HG02884 (cell line): Measurements from ENCODE around the gene P3H4.
"Not testable (repeated sequence)": the region's sequence is repeated elsewhere in the genome, so short reads cannot be mapped to it uniquely, and the experiment has no call there.

Source experiments
- ATAC-seq: cut with Tn5 transposase; IDR thresholded peaks from one replicate; pipeline ENCODE4 v1.9.1; 2021; ENCODE audit warnings: mild to moderate bottlenecking, moderate library complexity; ENCODE audit not compliant: unreplicated experiment

The P3H4 gene

DNA sequence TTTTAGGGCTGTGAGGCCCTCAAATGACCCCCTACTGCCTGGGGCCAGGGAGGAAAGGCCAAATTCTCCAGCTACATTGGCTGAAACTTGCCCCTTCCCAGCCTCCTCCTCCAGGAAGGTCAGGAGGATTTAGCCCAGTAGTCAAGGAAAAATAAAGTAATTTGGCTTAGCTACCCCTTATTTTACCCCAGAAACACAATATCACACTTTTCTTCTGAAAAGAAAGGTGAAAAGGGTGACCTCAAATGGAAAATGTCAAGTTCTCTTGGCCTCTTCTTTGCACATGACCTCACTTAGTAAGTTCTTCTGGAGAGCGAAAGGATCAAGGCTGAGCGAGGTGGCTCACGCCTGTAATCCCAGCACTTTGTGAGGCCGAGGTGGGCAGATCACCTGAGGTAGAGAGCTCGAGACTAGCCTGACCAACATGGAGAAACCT is 17.2 kb downstream of the P3H4 start:
- ATAC-seq = no peak

- ATAC-seq = no peak
Observed at GRCh38 chr17:41793784-41794539, 17.8 kb downstream of the P3H4 start.

DNA sequence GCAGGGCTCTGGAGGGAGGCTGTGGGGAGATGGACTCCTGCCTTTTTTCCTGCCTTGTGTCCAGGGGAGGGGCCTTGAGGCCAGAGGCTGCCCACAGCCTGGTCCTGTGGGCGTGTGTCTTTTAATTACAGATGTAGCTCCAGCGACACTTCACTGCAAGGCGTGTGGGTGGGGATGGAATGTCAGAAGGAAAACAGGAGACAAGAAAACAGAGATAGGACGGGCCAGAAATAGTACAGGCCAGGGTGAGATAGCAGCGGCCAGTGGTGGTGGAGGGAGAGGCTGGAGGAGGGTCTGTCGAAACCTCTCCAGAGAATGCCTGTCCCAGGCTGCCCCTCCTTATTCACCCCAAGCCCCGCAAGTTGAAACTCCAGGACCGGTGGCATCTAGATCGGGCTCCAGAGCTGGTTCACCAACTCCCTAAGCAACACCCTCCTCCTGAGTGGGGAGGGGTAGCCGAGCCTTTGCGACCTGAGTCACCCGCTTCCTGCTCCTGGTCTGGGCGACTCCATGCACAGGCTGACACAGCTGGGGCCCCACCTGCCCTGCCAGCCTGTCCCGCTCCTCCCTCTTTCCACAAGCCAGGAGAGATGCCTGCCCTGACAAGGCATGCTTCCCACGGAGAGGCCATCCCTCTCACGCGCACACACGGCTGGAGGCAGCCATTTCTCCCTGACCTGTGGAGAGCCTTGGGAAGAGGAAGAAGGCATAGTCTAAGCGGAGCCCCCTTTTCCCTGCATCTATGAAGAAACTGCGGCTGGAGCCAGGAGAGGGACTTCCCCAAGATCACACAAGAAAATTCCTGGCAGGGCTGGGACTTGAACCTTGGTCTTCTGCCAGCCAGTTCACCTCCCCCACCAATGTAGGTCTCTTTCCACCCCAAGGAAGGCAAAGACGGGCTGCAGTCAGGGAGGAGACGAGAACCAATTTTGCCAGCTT is 18.6 kb downstream of the P3H4 start:
- no peak for ATAC-seq

DNA sequence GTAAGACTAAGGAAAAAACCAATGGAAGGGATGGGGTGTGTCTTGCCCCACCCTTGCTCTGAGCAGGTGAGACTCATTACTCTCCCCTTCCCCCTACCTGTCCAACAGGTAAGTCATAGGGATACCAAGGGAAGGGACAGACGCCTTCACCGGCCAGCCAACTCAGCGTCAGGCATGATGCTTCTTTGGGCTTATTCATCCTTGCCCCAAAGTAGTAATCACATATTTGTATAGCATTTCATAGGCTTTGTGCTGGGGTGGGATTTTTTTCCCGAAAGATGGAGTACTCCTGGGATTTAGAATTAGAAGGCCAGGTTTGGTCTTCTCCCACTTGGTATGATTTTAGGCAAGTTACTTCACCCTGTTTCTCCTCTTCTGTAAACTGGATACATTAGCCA is 24.7 kb downstream of the P3H4 start:
- no peak for ATAC-seq

DNA sequence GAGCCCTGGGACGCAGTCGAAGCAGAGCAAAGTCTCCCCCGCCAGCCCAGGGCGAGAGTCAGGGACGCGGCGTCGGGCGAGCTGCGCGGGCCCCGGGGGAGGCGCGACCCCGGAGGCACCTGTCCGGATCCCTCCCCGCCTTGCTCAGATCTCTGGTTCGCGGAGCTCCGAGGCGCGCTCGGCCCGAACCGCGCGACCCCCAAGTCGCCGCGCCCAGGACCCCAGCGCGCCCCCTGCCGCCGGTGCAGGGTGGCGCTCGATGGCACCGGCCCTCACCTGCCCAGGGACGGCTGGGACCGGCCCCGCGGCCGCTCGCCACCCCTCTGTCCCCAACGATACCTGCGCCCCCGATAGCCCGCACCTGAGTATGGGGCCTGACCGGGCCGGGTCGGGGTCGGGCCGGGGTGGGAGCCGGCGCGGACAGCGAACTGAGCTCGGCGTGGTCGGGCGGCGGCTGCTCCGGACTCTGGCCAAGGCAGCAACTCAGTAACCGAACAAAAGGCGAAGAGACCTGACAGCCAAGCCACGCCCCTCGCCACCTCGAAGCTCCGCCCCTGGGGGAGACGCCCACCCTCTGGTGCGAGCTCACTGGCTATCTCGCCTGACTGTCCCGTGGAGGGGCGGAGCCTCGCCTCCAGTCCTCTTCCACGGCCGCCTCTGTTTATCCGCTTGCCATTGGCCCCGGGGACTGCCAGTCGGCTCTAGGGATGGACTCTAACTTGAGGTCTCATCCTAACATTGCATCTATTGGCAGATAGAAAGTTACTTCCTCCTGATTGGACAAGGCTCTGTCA is 25.3 kb downstream of the P3H4 start, which contains the start of gene JUP:
Gene JUP, minus strand, starts transcription at position 485 of the 794 bp plus-strand sequence. CDS start 14,857 bp downstream, outside the sequence.
- peak; percentile 81 for ATAC-seq

DNA sequence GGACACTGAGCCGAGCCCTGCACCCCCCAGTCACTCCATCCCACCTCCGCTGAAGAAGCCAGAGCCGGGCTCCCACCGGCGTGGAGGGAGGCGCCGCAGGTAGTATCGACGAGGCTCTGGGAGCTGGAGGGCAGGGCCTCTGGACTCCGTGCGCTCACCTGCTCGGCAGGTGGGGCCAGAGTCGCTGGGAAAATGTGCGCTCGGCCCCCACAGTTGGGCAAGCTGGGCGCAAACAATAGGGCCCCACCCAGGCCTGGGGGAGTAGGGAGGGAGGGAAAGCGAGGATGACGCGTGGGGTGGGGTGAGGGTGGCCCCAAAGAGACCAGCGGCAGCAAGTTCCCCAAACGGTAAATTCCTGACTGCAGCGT is 25.9 kb downstream of the P3H4 start:
- no peak for ATAC-seq

- ATAC-seq = no peak
Observed at GRCh38 chr17:41785091-41785858, 26.5 kb downstream of the P3H4 start.

DNA sequence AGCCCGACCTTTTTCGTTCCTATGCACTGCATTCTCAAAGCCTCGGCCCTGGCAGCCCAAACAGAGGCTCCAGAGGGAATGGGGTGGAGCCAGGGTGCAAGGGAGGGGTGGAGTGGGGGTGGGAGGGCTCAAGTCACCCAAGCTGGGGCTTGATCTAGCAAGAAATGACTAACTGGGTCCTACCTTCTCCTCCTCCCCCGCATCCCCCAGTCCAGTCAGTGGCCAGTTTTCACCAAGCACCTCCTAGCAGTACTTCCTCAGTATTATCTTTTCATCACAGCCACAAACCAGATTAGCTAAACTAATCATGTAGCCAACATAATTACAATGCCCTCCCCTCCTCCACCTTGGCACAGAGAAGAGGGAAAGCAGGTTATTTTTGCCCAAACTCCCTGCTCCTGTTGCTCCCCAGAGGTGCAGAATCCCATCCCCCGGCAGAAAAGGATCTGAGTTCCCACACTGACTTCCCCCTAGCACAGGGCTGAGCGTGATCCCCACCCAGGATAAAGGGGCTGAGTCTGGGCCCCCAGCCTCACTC is 27.5 kb downstream of the P3H4 start:
- no peak for ATAC-seq

DNA sequence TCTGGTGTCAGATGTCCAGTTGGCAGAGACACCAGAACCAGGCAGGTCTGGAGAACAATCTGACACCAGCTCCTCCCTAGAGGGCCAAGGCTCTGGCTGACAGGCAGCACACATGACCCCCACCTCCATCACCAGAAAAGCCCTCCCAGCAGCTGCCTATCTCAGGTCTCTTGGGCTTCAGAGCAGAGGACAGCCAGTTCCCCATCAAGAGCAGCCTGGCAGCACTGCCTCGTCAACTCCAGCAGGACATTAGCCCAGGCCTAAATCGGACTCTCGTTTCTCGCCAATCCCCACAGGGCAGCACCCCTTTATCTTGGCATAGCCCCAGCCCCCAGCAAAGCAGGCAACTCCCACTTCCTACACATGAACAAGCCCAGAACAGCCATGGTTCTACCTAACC is 29.6 kb downstream of the P3H4 start:
- no peak for ATAC-seq

- ATAC-seq = no peak
Observed at GRCh38 chr17:41781404-41782110, 30.2 kb downstream of the P3H4 start.

GRCh38 chr17:41779954-41780353 is 31.8 kb downstream of the P3H4 start:
- ATAC-seq = no peak

DNA sequence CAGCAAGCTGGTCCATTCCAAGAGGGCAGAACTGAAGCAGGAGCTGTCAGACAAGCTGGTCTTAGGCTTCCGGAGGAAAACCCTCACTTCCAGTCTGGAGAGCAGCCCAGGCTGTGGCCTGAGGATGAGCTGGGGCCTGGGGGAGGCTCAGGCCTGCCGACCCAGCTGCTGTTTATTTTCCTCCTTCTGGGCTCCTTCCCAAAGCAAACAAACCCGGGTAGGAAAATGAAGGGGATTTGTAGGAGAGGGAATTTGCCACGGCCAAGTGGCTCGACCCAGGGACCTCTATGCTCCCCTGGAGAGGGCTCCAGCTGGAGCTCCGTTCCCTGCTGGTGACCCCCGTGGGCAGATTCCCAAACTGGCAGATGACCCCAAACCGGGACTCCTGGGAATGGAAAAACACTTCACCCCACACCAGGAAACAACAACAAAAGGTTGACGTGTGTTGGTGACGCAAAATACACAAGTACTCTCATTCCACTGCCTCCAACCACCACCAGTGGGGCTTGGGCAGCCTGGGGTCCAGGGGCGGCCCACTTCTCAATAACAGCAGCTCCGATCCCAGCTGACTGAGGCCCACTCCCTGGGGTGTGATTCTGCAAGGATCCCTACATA is 34.1 kb downstream of the P3H4 start:
- ATAC-seq = no peak

GRCh38 chr17:41777157-41777573 is 34.6 kb downstream of the P3H4 start:
- ATAC-seq = no peak

DNA sequence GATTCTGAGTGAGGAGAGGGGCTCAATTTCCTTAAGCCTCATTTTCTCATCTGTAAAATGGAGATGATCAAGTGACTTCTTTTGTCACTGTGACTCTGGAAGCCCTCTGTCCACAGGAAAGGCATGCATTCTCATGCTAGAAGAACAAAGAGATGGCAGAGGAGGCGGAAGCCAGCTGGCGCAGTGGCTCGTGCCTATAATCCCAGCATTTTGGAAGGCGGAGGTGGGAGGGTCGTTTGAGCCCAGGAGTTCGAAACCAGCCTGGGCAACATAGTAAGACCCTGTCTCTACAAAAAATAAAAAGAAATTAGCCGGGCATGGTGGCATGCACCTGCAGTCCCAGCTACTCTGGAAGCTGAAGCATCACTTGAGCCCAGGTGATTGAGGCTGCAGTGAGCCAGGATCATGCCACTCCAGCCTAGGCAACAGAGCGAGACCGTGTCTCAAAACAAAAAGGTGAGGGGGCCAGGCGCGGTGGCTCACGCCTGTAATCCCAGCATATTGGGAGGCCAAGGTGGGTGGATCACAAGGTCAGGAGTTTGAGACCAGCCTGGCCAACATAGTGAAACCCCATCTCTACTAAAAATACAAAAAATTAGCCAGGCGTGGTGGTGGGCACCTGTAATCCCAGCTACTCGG is 35.4 kb downstream of the P3H4 start:
- ATAC-seq = not testable (repeated sequence)

- no peak for ATAC-seq
Observed at GRCh38 chr17:41775394-41776226, 36.1 kb downstream of the P3H4 start.

- no peak for ATAC-seq
Observed at GRCh38 chr17:41773731-41774193, 38.0 kb downstream of the P3H4 start.

GRCh38 chr17:41773190-41773588 is 38.6 kb downstream of the P3H4 start:
- no peak for ATAC-seq
